SK-N-MC (cell line): Measurements from ENCODE around the gene IRF3.

ENCODE experiments used
- DNase-seq: peaks from one replicate; pipeline ENCODE4 v3.0.0-alpha.2; 2011; ENCODE audit warnings: low read depth, low spot score
- H3K27ac ChIP-seq: fragments of 200-600 bp; sonication (generic); 2 replicates; pipeline ENCODE4 v1.5.1; 2016; ENCODE audit warnings: mixed run types
- H3K36me3 ChIP-seq: fragments of 200-600 bp; sonication (generic); 2 replicates; pipeline ENCODE4 v1.6.1; 2017; ENCODE audit warnings: antibody characterized with exemption, low read length, mixed read lengths; ENCODE audit not compliant: insufficient read depth
- H3K4me3 ChIP-seq: fragments of 200-600 bp; sonication (generic); 2 replicates; pipeline ENCODE4 v1.5.1; 2016
- H3K9ac ChIP-seq: fragments of 200-600 bp; sonication (generic); 2 replicates; pipeline ENCODE4 v1.8.0; 2017; ENCODE audit warnings: mixed run types, mixed read lengths; ENCODE audit not compliant: insufficient read length
- H3K9me3 ChIP-seq: fragments of 200-600 bp; sonication (generic); 2 replicates; pipeline ENCODE4 v1.6.1; 2017; ENCODE audit warnings: low read depth, mild to moderate bottlenecking, antibody characterized with exemption, low read length, moderate library complexity, mixed read lengths
- EZH2 ChIP-seq: fragments of 200-600 bp; sonication (generic); IDR thresholded peaks from one replicate; pipeline ENCODE4 v1.6.1; 2017; ENCODE audit warnings: antibody characterized with exemption
- FOXP2 ChIP-seq: optimal IDR thresholded peaks from 2 replicates; pipeline ENCODE3; 2011; ENCODE audit warnings: mild to moderate bottlenecking, moderate library complexity; ENCODE audit not compliant: insufficient read depth; ENCODE audit errors: extremely low read length, control extremely low read depth
- POLR2AphosphoS5 ChIP-seq: IDR thresholded peaks from 2 replicates; pipeline ENCODE4 v1.6.1; 2012; ENCODE audit warnings: mild to moderate bottlenecking, low read depth, low read length, borderline replicate concordance

Gene IRF3

DNA sequence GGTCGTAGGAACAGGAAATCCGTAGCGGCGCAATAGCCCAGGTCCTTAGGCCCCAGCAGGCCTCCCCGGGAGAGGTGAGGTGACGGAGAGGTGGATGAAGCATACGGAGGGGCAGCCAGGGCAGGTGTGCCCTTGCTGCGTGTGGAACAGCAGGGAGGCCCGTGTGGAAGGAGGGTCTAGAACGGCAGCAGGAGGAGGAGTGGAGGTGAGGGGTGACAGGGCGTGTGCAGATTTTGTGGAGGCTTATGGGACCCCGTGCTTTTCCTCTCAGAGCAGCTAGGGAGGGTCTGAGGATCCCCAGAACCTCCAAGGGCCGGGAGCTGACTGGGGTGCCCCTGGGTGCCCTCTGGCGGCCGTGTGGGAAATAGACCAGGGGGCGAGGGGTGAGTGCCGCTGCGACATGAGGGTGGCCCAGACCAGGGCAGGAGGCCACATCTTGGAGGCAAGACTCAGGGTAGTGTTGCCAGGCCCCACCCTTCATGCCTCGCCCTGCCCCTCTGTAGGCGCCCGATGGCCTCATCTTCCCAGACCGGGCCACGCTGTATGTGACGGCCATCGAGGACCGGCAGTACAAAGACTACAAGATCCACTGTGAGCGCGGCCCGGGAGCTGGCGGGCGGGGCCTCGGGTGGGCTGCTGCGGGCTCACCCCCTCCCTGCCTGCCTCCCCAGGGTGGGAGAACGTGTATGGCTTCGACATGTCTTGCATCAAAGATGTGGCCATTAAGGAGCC is 18.8 kb upstream of the IRF3 start:
- no peak for TF ChIP-seq EZH2
- TF ChIP-seq FOXP2: no peak
- TF ChIP-seq POLR2AphosphoS5: no peak
- H3K27ac ChIP-seq: no peak overlapping the region
- no peak overlapping the region for H3K9ac ChIP-seq
- H3K9me3 ChIP-seq: no peaks in the 10 kb centered on the region
- no peak for DNase-seq
- peaks cover 68% of the 10 kb centered on the region for H3K36me3 ChIP-seq
- H3K4me3 ChIP-seq: no peak overlapping the region

DNA sequence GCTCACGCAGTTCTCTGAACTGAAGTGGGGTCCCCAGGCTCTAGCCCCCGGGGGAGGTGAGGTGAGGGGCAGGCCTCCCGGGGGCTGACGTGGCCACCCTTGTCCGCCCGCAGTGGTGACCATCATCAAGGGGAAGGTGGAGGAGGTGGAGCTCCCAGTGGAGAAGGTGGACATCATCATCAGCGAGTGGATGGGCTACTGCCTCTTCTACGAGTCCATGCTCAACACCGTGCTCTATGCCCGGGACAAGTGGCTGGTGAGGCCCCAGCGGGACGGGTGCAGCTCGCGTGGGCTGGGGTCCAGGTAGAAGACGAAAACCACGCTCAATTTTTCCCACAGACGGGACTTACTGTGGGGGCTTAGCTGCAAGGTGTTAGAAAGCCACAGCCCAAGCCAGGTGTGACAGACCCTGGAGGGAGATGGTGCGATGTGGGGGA is 18.2 kb upstream of the IRF3 start:
- Histone ChIP-seq H3K9me3 (no peaks in the 10 kb centered on the region), H3K9ac (no peak overlapping the region), H3K36me3 (peaks cover 68% of the 10 kb centered on the region), H3K27ac (no peak overlapping the region), H3K4me3 (no peak overlapping the region)
- no peak for DNase-seq
- TF ChIP-seq POLR2AphosphoS5: no peak
- TF ChIP-seq FOXP2: no peak
- no peak for TF ChIP-seq EZH2

DNA sequence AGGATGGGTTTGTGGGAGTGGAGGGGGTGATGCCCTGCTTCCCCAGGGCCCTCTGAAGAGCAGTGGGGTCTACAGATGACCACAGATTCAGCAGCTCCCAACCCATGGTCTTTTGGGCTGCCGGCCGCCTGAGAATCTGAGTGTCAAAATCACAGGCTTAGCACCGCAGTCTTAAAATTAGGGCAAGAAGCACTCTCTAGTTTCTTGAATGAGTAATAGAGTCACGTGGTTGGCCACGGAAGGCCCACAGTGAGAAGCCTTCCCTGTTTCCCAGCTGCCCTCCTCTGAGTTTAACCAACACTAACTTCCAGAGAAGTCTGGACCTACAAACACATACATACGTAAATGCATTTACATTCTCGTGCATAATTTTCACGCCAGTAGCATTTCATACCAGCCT is 16.6 kb upstream of the IRF3 start:
- TF ChIP-seq POLR2AphosphoS5 (no peak), FOXP2 (no peak), EZH2 (no peak)
- Histone ChIP-seq H3K27ac (no peak overlapping the region; the same call in 1 of the 2 replicates), H3K9me3 (no peaks in the 10 kb centered on the region), H3K4me3 (no peak overlapping the region), H3K36me3 (peaks cover 68% of the 10 kb centered on the region), H3K9ac (no peak overlapping the region)
- DNase-seq: no peak

DNA sequence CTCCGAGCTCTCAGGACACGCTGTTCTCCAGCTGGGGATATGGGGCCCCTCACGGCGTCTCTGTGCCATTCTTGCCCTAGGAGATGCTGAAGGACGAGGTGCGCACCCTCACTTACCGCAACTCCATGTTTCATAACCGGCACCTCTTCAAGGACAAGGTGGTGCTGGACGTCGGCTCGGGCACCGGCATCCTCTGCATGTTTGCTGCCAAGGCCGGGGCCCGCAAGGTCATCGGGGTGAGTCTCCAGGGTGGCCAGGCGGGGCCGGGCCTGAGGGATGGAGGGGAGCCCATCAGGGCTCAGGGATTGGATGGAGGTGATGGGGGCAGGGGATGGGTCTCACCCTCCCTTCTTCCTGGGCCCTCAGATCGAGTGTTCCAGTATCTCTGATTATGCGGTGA is 16.2 kb upstream of the IRF3 start:
- H3K27ac ChIP-seq: no peak overlapping the region
- DNase-seq: no peak
- TF ChIP-seq EZH2 (no peak), POLR2AphosphoS5 (no peak), FOXP2 (no peak)
- H3K9me3 ChIP-seq: no peaks in the 10 kb centered on the region
- no peak overlapping the region for H3K4me3 ChIP-seq
- H3K9ac ChIP-seq: no peak overlapping the region
- H3K36me3 ChIP-seq: peaks cover 64% of the 10 kb centered on the region

DNA sequence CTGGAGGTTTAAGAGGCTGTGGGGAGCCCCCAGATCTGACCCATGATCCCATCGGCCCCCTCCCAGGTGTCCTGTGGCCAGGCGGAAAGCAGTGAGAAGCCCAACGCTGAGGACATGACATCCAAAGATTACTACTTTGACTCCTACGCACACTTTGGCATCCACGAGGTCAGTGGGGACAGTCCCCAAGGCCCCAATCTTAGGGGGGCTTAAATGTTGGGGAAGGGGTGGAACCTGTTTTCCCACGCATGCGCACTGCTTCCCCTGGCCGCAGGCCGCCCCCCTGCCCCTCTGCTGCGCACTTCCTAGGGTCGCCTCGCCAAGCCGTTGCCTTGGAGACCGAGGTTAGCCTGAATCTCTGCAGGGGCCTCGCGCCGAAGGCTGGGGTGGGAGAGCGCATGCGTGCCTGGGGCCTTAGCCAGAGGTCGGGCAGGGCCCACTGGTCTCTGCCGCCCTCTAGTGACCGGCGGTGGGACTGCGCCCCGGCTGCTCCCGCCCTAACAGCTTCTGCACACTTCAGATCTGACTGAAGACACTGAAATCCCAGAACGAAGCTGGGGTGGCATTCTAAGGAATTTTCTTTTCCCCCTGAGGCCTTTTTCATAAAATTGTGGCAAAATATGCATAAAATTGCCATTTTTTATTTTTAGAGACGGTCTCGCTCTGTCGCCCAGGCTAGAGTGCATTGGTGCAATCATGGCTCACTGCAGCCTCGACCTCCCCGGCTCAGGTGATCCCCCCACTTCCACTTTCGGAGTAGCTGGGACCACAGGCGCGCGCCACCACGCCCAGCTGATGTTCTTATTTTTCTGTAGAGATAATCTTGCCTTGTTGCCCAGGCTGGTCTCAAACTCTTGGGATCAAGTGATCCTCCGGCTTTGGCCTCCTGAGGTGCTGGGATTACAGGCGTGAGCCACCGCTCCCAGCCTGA is 15.0 kb upstream of the IRF3 start:
- no peak for TF ChIP-seq POLR2AphosphoS5
- TF ChIP-seq EZH2: no peak
- no peak for TF ChIP-seq FOXP2
- peak overlapping the region; percentile 91 for H3K27ac ChIP-seq
- no peaks in the 10 kb centered on the region for H3K9me3 ChIP-seq
- peak overlapping the region; percentile 57 for H3K9ac ChIP-seq
- peaks cover 56% of the 10 kb centered on the region for H3K36me3 ChIP-seq
- DNase-seq: peak; percentile 70
- peak overlapping the region; percentile 93 for H3K4me3 ChIP-seq

DNA sequence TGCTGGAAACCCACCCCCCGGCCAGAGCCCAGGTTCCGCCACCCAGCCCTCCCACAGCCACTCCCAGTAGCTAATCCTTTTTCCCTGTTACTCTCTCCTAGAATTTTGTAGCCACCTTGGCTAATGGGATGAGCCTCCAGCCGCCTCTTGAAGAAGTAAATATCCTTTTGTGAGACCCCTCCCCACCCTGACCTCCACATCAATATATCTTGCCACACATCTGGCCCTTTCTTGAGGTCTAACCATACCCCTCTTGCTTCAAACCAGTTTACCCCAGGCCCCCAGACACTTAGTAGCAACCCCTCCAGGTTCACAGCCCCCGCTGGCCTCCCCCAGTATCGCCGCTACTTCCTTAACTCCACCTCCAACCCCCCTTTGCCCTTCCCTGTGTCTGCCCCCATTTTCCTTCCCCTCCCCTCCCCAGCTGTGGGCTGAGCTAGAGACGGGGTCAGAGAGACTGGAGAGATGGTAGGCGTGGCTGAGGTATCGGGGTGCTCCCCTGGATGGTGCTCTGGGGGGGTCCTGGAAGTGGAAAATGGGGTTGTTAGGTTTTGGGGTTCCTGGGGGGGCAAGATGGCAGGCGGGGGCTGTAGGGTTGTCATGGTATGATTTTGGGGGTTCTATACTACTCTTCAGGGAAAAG is 14.2 kb upstream of the IRF3 start:
- Histone ChIP-seq H3K27ac (peak overlapping the region; percentile 91), H3K4me3 (peak overlapping the region; percentile 93), H3K9me3 (no peaks in the 10 kb centered on the region), H3K9ac (peak overlapping the region; percentile 57), H3K36me3 (peaks cover 48% of the 10 kb centered on the region)
- no peak for DNase-seq
- no peak for TF ChIP-seq FOXP2
- TF ChIP-seq EZH2: no peak
- no peak for TF ChIP-seq POLR2AphosphoS5

DNA sequence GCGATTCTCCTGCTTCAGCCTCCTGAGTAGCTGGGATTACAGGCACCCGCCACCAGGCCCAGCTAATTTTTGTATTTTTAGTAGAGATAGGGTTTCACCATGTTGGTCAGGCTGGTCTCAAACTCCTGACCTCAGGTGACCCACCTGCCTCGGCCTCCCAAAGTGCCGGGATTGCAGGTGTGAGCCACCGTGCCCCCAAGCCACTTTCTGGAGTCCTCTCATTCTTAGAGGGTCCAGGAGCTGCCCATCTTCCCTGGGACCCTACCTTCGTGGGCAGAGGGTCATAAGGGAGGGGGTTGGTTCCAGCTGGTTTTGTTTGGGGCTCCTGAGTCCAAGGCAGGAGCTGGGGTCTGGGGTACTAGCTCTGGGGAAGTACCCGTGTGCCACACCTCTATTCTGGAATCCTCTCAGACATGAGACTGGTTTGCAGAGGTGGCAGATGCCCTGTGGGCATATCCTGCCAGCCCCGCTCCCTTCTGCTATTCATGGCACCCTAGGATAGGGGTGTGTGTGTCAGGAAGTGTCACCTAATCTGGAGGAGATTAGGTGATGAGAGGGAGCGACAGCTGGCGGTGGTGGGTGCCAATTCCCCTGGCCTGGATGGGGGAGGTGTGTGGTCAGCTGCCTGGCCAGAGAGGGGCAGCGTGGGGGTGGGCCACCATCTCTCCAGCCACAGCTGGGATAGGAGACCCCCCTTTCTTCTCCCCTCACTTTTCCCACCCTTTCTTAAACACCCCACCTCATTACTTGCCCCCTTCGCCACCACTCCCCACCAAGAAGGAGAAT is 13.5 kb upstream of the IRF3 start:
- H3K27ac ChIP-seq: peak overlapping the region; percentile 91
- H3K36me3 ChIP-seq: peaks cover 41% of the 10 kb centered on the region
- peak overlapping the region; percentile 93 for H3K4me3 ChIP-seq
- TF ChIP-seq POLR2AphosphoS5: no peak
- no peak for TF ChIP-seq FOXP2
- no peak for TF ChIP-seq EZH2
- DNase-seq: no peak
- peak overlapping the region; percentile 57 for H3K9ac ChIP-seq
- no peaks in the 10 kb centered on the region for H3K9me3 ChIP-seq
